Effector CD8-positive, alpha-beta T cell (primary cell): ENCODE results near the gene SPDEF.

Source experiments
- DNase-seq: peaks from one replicate; lab custom pipeline; 2025; lab: John Stamatoyannopoulos, UW

SPDEF gene

DNA sequence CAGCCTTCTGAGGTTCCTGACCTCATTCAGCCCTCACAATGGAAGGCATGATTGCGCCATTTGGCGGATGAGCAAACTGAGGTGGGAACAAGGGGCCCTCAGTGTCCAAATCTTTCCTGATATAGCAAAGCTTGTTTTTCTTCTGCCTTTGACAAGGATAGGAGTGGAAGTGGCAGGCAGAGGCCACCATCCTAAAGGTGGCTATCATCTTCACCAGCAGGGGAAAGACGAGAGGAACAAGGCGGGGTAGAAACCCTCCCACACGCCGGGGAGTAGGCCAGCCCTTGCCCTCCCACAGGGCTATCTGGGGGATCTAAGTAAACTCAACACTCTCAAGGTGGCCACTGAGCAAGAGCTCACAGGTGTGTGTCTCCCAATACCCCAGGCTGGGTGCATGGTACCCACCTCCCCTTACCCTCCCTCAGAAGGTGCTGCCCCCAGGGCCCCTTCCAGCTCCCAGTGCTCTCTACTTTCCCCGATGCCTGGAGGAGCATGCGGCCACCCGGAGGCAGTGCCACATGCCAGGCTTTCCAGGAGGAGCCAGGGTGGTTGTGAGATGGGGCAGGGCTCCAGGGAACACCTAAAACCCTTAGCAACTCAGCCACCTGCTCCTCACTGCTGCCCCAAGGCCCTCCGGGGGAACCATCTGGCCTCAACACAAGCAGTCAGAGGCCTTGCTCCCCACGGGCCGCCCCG, 11.2 kb downstream of the SPDEF start:
- DNase-seq, result no peak

DNA sequence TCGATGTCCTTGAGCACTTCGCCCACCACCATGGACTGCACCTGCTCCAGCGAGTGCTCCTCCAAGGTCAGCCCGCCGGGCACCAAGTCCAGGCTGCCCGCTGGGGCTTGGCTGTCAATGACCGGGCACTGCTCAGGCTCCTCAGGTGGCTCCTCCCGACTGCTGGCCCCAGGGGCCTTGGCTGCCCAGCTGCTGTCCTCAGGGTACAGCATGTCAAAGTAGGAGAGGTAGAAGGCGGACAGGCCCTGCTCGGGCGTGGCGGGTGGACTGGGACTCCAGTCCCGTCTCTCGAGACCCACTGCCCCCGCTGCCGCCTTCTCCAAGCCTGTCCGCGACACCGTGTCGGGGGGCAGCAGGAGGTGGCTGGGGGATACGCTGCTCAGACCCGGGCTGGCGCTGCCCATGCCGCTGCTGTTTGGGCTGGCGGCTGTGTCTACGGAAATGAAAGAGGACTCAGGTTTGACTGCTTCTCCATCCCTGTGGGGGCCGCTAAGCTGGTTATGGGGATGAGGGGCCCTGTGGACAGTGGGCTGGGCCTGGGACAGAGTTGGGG, 12.0 kb downstream of the SPDEF start:
- no peak for DNase-seq

DNA sequence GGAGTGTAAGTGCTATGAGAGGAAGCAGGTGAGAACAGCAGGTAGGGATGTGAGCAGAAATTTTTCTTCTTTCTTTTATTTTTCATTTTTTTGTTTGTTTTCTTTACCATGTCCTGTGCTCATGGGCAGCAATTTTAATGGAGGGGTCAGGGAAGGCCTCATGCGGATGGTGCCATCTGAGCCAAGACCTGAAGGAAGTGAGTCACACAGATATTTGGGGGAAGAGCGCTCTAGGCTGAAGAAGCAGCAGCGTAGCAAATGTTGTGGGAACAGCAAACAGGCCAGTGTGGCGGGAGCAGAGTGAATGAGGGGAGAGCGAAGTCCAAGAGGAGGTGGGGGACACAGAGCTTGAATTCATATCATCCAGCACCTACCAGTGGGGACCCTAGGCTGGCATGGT, 12.7 kb downstream of the SPDEF start:
- DNase-seq, result no peak

DNA sequence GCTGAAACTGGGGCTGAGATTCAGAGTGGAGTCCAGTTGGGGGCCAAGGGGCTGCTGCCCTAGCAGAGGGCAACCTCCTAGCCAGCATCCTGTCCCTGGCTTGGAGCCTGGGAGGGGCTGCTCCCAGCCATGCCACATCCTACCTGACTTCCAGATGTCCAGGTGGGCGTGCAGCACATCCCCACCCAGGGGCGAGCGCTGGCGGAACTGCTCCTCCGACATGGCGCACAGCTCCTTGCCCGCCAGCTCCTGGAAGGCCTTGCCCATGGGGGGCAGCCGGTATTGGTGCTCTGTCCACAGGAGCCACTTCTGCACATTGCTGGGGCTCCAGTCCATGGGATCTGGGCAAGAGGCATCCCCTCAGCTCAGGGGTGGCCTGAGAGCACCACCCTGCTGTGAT, 15.3 kb downstream of the SPDEF start:
- no peak for DNase-seq

- DNase-seq, result no peak
Measured at GRCh38 chr6:34540222-34540621, 15.9 kb downstream of the SPDEF start.

- DNase-seq, result no peak
Measured at GRCh38 chr6:34539181-34539580, 16.9 kb downstream of the SPDEF start.

GRCh38 chr6:34538581-34538980, 17.5 kb downstream of the SPDEF start:
- DNase-seq, result no peak

GRCh38 chr6:34537922-34538550, 18.1 kb downstream of the SPDEF start:
- DNase-seq, result no peak

GRCh38 chr6:34536959-34537848, 18.9 kb downstream of the SPDEF start:
- no peak for DNase-seq

- DNase-seq, result no peak
Measured at GRCh38 chr6:34536251-34536958, 19.7 kb downstream of the SPDEF start.

DNA sequence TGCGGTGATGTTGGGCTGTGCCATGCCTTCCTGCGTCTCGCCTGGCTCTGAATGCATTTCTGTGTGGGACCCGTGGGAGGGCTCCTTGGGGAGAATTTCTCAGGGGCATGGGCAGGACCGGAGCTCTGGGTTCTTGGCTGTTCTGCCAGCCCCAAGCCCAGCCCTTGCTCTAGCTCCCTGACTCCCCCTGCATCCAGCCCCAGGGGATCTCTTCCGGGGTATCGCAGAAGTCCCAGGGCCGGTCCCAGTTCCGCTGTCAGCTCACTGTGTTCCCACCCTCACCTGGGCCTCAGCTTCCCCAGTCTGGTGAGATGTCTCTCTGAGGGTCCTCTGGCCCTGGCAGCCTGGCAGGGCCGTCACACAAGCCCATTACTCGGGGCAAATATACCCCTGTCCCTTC, 20.5 kb downstream of the SPDEF start:
- no peak for DNase-seq

GRCh38 chr6:34535199-34535598, 20.9 kb downstream of the SPDEF start:
- no peak for DNase-seq

- no peak for DNase-seq
Measured at GRCh38 chr6:34534656-34535055, 21.5 kb downstream of the SPDEF start.

DNA sequence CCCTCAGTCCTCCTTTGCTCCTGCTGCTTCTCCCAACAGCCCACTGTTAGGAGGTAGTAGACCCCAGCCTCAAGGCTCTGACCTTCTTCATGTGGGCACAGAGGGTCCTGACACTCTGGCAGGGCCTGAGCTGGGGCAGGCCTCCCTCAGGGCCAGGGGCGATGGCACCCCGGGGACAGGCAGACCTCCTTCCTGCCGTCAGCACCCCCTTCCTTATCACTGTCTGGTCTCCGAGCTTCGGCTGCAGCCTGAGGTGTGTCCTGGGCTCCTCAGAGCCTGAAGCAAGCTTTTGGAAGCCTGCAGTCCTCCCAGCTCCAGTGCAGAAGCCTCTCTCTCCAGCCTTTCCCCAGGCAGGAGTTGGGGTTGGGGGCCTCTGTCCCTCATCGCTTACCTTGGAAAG, 22.0 kb downstream of the SPDEF start:
- DNase-seq, result no peak

DNA sequence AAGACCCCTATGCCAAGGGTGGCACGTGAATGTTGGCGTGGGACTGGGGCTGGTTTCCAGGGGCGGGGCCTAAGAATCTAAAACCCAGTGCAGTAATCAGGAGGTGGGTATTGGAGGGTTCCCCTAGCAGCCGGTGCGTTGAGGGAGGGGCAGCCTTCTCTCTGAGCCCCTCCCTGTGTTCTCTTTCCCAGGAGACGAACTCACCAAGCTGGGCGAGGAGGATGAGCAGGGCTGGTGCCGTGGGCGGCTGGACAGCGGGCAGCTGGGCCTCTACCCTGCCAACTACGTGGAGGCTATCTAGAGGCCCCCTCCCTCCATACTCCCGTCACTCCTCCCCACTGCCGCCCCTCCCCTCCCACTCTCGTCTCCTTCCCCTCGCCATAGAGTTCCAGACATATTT, 23.9 kb downstream of the SPDEF start:
- no peak for DNase-seq

DNA sequence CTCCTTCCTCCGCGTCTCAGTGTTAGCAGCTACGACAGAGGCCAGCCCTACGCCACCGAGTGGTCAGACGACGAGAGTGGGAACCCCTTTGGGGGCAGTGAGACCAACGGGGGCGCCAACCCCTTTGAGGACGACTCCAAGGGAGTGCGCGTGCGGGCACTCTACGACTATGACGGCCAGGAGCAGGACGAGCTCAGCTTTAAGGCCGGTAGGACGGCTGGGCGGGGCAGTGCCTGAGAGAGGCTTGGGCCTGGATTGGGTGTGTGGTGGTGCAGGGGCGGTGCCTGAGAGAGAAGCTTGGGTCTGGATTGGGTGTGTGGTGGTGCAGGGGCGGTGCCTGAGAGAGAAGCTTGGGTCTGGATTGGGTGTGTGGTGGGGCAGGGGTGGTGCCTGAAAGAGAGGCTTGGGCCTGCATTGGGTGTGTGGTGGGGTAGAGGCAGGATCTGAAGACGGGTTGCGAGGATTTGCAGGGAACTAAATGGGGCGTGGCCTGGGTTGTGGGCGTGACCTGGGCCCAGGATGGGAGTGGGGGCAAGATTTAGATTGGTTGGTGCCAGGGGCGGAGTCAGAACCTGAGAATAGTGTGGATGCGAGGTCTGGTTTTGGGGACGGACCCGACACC, 24.4 kb downstream of the SPDEF start:
- no peak for DNase-seq

DNA sequence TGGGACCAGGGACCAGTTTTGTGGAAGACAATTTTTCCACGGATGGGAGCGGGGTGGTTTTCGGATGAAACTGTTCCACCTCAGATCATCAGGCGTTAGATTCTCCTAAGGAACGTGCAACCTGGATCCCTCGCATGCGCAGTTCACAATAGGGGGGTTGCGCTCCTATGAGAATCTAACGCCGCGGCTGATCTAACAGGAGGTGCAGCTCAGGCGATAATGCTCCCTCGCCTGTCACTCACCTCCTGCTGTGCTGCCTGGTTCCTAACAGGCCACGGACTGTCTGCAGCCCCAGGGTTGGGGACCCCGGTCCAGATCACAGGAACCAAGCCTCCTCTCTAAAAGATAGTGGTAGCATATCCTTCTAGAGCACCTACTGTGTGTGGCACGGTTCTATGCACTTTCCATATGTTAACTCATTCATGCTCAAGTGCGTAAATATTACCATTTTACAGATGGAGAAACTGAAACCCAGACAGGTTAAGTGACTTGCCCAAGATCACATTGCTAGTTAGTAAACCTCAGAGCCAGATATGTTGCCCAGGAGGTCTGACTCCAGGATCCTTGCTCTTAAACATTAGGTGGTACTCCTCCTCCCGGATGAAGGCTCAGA, 25.3 kb downstream of the SPDEF start:
- DNase-seq, result no peak

GRCh38 chr6:34529665-34530327, 26.3 kb downstream of the SPDEF start:
- DNase-seq, result no peak

- DNase-seq, result no peak
Measured at GRCh38 chr6:34528996-34529664, 27.0 kb downstream of the SPDEF start.
